HT1080 (cell line): Measurements from ENCODE around the gene FAM149B1. TPM values are rescaled to one million over a fixed set of nuclear protein-coding genes. Genes with fewer than 3 reads are reported as not detected.
"Not testable (repeated sequence)": the region's sequence is repeated elsewhere in the genome, so short reads cannot be mapped to it uniquely, and the experiment has no call there.

Source experiments
- DNase-seq: peaks from one replicate; pipeline ENCODE4 v3.0.0-alpha.2; 2015; ENCODE audit warnings: low read depth
- total RNA-seq: library from RNA; depleted of rRNA; stranded (reverse); fragments of >200 nt; shearing (Covaris generic); gene quantifications from 2 replicates; pipeline ENCODE4 v1.2.3, GENCODE V29; 2014

The FAM149B1 gene
- total RNA-seq, 1 experiment from 2014 or later = 13.1 TPM

- no peak for DNase-seq
These were observed 61.6 kb downstream of the FAM149B1 start for GRCh38 chr10:73229567-73229966.

GRCh38 chr10:73232887-73233286, 65.0 kb downstream of the FAM149B1 start:
- no peak for DNase-seq

DNA sequence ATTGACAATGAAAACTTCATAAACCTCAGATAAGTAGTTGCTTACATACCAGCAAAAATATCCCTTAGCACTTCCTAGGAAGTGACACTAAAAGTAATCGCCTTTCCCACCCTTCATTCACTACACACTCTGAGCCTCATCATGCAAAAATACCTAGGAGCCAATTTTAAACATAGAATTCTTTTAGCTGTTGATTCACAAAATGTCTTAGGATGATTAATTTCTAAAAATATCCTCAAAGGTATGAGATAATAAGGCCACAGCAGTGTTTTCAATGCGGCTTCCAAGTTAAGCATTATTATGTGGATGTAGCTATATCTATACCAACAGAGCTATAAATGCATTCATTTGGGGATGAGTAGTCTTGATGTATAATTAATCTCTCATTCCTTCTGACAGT, 66.0 kb downstream of the FAM149B1 start:
- no peak for DNase-seq

GRCh38 chr10:73234695-73235094, 66.8 kb downstream of the FAM149B1 start:
- DNase-seq = no peak

DNA sequence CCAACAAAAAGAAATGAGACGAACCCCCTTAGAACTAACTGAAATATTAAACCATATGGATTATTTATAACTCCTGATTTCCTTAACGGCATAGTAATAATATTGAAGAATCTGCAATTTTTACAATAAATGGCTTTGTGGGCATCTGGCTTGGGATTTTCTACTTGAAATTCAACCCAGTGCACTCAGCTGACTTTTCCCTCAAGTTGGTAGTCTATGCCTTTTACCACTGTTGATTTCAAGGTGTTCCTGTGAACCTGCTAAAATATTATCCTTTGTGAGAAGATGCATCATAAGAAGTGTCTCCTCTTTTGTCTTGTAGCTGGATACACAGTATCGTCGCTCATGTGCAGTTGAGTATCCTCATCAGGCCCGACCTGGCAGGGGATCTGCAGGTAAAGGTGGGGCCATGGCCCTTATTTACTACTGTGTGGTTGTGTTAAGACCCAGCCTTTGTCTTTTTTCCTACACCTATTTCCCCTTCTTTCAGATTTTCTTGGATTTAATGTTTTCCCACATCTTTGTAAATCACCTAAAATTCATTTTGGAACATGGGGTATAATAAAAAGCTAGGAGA, 71.2 kb downstream of the FAM149B1 start:
- no peak for DNase-seq

GRCh38 chr10:73239908-73240307, 72.0 kb downstream of the FAM149B1 start:
- DNase-seq = no peak

GRCh38 chr10:73244866-73245477, 77.1 kb downstream of the FAM149B1 start:
- no peak for DNase-seq

- DNase-seq = no peak
These were observed 78.4 kb downstream of the FAM149B1 start for GRCh38 chr10:73246322-73246645.

- peak; percentile 96 for DNase-seq
These were observed 79.0 kb downstream of the FAM149B1 start, which contains the start of gene DNAJC9 for GRCh38 chr10:73246646-73247508. TSS of gene DNAJC9 (minus strand) at chr10:73247255. CDS start at chr10:73247189, 66 bp downstream.

DNA sequence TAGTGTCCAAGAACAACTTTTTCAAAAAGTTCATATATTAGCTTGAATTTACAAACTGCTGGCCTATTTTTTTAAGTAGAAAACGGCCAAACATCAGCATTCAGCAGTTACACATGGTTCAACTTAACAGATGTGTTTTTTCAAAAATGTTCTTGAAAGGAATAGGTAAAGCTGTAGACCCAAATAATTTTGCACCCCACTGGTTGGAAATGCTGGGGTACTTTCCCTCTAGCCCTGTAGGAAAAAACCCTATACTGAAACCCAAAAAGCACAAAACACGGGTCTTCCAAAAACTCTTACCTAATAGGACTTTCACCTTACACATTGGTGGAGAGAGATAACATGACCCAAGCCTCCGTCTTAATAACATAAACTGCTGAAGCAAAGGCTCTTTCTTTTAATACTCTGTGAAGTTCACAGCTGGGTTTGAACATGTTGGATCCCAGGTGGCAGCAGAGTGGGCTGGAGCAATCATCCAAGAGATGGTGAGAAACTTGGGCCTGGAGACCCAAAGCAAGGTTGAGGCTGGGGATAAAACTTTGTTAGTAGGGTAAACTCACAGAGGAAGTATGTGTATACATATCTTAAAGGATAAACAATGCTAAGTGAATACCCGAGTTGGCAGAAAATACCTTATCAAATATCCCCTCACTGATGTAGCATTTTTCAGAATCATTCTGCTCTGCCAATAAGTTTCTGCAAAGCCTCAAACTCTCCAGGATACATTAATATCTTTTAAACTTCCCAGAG, 79.8 kb downstream of the FAM149B1 start:
- peak; percentile 6 for DNase-seq

GRCh38 chr10:73248259-73248724, 80.4 kb downstream of the FAM149B1 start:
- no peak for DNase-seq

- peak; percentile 10 for DNase-seq
These were observed 83.9 kb downstream of the FAM149B1 start for GRCh38 chr10:73251683-73252444.

GRCh38 chr10:73252445-73253224, 84.7 kb downstream of the FAM149B1 start, which contains the start of gene MRPS16:
TSS of gene MRPS16 (minus strand) at chr10:73252644. CDS start at chr10:73252482, 162 bp downstream.
- peak; percentile 96 for DNase-seq

GRCh38 chr10:73253225-73253555, 85.3 kb downstream of the FAM149B1 start:
- DNase-seq = peak; percentile 29

GRCh38 chr10:73258612-73259011, 90.7 kb downstream of the FAM149B1 start:
- not testable (repeated sequence) for DNase-seq

- DNase-seq = no peak
These were observed 93.6 kb downstream of the FAM149B1 start for GRCh38 chr10:73261362-73261995.

- peak; percentile 89 for DNase-seq
These were observed 94.3 kb downstream of the FAM149B1 start for GRCh38 chr10:73262105-73262730.

DNA sequence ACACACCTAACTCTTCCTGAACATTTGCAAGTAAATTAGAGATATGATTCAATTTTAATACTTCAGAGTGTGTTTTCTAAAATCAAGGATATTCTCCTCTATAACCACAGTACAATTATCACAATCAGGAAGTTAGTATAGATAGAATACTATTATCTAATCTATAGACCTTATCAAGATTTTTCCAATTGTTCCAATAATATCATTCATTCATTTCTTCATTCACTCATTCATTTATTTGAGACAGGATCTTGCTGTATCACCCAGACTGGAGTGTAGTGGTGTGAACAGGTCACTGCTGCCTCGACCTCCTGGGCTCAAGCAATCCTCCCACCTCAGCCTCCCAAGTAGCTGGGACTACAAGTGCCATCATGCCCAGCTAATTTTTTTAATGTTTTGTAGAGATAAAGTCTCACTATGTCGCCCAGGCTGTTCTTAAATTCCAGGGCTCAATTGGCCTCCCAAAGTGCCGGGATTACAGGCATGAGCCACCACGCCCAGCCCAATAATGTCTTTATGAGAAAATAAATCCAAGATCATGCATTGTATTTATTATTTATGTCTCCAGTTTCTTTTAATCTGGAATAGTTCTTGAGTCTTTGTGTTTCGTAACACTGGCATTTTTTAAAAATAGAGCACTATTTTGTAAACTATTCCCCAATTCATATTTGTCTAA, 95.1 kb downstream of the FAM149B1 start:
- no peak for DNase-seq
